HG02623 (cell line): ENCODE results near the gene ENTR1.
"Not testable (repeated sequence)": the region's sequence is repeated elsewhere in the genome, so short reads cannot be mapped to it uniquely, and the experiment has no call there.

Experiments used
- ATAC-seq: cut with Tn5 transposase; IDR thresholded peaks from one replicate; pipeline ENCODE4 v1.9.1; 2021; ENCODE audit warnings: moderate library complexity; ENCODE audit not compliant: unreplicated experiment

Gene ENTR1

DNA sequence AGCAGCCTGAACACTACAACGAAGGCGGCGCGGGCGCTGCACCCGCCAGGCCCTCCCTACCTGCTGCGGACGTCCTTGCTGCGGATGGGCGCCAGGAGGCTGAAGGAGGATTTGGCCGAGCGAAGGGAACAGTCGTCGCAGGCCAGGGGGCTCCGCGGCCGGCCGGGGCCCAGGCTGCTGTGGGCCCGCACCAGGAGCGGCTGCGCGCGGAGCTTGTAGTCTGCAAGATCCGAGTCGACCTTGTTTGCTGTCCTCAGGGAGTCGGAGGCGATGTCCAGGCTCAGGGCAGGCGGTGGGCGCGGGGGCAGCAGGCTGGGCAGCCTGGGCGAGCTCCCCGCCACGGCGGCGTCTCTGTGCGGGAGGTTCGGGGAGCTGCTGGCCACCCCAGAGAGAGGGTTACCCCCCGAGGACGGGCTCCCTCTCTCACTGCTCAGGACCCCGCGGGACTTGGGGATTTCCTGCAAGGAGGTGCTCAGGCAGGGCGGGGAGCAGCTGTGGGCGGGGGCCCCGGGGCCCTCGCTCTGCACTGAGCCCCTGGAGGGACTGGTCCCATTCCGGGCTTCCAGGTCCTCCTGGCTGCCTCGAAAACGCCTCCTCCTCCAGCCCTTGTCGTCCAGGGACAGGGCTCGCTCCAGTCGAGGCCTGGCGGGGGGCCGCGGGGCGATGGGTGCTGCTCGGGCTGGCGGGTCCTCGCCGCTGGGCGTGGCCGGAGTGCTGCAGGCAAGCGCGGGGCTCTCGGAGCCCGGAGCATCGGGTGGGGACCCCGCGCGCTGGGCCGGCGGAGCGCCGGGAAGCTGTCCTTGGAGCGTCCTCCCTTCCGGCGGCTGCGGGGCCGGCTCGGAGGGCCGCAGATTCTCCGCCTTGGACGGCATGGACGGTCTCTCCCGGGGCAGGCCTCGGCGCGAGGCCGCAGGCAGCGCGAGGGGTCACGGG is 28.4 kb upstream of the ENTR1 start:
- peak; percentile 47 for ATAC-seq

DNA sequence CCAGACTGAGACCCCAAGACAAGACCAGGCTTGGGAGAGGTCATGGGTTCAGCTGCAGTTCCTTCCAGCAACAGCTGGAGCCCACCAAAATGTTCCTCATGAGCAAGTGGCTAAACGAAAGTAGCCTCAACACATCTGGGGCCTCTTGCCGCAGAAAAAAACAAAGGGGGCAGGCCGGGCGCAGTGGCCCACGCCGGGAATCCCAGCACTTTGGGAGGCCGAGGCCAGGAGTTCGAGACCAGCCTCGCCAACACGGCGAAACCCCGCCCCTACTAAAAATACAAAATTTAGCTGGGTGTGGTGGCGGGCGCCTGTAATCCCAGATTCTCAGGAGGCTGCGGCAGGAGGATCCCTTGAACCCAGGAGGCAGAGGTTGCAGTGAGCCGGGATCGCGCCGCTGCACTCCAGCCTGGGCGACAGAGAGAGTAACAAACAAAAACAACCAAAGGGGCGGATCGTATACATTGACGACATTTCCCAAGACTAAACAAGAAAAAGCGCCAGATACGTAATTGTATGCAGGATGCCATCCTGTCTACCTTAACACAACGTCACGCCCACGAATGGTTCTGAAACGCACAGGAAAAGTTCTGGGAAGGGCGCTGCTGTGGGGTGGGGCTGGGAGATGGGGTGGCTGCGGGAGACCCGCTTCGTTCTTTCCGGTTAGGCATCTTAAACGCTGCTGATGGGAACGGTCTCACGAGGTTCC is 27.6 kb upstream of the ENTR1 start:
- ATAC-seq, result no peak

DNA sequence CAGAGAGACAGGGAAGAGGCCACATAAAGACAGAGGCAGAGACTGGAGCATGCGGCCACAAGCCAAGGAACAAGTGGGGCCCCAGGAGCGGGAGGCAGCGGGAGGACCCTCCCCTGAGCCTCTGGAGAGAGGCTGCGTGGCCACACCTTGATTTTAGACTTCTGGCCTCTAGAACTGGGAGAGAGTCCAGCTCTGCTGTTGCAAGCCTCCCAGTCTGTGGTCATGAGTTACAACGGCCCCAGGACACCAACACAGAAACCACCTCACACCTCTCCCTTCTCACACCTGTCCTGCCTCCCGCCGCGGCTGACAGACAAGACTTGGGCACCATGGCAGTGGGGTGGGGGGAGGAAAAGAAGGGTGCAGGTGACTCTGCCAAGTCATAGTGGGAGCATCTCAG is 27.0 kb upstream of the ENTR1 start:
- no peak for ATAC-seq

DNA sequence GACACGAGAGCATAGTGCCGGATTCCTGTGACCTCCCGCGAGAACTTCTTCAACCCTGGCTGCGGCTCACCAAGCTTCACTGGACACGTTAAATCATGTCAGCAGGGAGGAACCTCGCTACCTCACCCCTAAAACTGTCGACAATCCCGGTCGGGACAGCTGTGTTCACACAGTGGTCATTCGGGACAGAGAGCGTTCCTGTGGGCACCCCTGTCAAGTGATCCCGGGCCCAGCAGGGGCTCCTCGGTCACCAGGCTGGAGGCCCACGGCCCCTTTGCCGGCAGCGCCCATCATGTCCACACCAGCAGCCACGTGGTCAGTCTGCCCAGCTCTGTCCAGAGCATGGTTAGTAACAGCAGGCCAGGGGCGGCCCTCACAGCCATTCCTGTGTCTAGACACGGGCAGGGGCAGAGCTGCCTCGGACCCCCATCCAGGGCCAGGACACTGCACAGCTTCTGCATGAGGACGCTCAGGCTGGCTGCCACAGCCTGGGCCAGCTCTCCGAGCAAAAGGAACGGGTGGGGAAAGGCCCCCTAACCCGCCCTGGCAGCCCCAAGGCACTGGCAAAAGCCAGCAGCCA is 25.7 kb upstream of the ENTR1 start:
- no peak for ATAC-seq

DNA sequence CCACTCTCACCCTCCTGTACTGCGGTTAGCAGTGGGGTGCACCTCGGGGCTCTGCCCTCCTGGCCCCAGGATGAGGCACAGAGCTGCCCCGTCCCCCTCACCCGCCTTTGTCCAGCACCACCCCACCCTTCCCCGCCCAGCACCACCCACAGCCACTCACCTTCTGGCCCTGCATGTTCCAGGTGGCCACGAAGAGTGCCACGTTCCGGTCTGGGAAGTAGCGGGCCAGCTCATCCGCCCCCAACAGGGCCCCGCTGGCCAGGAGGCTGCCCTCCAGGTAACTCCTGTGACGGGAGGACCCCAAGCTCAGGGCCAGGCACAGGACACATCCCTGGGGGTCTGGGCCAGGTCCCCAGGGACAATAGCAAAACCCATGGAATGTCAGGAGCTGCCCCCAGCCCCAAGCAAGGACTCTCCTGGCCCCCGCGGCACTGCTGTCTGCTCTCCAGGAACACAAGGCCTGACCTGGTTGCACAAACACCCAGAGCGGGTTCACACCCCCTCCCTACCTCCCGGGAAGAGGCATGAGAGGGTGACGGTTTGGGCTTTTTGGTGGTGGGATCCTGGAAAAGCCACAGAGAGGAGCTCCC is 24.3 kb upstream of the ENTR1 start:
- no peak for ATAC-seq

DNA sequence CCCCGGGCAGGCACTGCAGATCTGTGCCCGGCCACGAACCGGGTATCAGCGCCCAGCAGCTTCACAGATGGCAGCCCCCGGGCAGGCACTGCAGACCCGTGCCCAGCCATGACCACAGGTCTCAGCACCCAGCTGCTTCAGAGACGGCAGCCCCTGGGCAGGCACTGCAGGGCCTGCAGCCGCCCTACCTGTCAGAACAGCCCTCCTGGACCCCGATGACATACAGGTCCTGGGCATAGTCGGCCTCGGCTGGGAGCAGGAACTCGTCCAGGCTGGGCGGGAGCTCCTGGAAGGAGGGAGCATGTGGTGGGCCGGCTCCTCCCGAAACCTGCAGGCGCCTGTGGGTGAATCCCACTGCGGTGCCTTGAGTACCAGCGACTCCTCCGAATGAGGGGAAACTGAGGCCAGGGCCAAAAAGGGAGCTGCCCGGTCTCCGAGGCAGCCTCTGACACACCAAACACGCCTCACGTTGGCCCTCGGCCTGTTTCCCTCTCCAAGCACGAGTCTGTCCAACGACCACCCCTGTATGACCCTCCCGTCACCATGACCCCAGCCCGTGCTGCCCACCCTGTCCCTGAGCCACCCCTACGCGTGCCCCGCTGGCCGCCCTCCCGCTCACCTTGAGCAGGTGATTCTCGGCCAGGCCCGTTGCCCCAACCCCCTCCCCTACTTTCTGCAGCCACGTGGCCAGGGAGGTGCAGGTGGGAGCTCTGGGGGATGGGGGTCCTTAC is 23.6 kb upstream of the ENTR1 start:
- no peak for ATAC-seq

DNA sequence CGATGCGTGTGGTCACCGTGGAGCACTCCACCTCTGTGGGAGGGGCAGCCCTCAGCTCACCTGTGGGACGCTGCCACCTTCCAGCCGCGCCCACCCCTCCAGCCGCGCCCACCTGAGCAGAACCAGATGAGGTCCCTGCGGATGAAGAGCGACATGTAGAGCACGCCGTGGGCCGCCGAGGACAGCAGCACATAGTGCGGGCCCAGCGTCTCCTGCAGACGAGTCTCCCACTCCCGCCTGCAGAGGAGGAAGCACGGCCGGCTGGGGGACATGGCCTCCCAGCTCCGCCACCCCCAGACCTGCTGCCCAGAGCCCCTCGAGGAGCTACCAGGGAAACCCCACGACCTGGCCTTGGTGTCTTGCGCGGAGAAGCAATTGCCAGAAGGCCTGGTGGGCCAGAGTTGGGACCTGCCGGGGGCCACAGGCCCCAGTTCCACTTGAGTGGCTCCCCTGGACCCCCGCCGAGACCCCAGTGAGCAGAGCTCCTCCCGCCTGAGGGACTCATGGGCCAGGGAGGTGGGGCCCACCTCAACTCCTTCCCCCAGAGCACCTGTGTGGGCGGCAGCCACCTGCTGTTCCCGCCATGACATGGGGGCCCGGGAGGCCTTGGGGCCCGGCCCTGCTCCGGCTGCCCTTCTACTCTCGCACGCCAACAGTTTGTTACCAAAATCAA is 22.8 kb upstream of the ENTR1 start:
- no peak for ATAC-seq

DNA sequence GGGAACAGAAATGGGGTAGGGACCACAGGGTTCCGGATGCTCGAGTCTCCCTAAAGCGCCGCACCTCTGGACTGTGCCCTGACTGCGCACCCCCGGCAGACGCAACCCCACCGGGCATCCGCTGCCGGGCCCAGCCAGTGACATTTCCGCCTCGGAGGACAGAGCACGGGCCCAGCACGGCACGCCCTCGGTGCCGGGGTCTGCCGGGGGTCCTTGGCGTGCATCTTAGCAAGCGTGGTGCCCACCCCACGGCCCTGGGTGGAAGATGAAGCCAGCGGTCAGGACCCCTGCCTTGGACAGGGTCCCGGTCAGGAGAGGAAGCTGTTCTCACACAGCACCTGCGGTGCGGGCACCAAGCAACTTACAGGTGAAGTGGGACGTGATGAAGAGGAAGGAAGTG is 22.2 kb upstream of the ENTR1 start:
- no peak for ATAC-seq

DNA sequence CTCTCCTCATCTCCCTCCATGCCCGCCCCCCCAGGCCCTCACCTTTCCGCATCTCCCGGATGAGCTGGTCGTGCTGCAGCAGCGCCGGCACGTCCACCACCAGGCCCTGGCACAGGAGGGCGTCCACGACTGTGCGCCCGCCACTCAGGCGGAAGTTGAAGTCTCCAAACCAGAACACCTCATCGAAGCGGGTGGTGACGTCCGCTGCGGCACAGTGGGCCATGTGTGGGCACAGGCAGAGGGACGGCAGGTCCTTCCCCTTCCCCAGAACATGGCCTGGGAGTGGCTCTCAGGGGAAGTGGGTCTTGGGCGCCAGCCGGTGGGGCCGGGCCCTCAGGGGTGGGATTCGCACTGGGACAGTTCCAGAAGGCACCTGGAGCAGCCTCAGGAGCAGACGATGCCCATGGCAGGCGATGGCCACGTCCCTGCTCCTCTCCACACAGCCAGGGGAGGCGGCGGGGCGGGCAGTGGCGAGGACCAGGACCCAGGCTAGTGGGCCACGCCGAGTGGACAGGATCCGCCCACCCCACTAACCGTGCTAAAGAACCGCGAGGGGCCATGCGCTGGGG is 21.5 kb upstream of the ENTR1 start:
- no peak for ATAC-seq

DNA sequence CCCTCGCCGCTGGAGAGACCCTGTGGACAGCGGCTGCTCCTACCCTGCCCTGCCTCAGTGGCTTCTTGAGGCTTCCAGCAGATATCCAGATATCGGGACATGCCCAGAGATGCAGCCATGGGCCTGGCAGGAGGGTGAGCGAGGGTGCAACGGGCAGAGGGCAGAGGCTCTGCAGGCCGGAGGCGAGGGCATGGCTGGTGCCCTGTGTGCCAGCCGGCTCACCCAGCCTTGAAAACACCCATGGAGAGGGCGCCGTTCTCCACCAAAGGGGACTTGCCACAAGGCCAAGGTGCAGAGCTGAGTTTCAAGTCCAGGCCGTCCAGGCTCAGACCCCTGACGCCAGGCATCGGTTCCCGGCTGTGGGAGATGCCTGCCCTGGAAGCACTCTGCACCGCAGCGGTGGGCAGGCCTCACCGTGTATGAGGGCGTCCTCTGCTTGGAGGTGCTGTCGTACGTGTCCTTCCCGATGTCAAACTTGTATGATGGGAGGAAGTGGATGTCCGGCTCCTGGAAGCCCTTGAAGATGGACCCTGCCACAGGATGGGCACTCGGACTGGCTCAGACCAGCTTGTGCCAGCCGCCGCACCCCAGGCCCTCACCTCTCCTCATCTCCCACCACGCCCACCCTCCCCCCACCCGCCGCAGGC is 20.3 kb upstream of the ENTR1 start:
- ATAC-seq, result no peak

DNA sequence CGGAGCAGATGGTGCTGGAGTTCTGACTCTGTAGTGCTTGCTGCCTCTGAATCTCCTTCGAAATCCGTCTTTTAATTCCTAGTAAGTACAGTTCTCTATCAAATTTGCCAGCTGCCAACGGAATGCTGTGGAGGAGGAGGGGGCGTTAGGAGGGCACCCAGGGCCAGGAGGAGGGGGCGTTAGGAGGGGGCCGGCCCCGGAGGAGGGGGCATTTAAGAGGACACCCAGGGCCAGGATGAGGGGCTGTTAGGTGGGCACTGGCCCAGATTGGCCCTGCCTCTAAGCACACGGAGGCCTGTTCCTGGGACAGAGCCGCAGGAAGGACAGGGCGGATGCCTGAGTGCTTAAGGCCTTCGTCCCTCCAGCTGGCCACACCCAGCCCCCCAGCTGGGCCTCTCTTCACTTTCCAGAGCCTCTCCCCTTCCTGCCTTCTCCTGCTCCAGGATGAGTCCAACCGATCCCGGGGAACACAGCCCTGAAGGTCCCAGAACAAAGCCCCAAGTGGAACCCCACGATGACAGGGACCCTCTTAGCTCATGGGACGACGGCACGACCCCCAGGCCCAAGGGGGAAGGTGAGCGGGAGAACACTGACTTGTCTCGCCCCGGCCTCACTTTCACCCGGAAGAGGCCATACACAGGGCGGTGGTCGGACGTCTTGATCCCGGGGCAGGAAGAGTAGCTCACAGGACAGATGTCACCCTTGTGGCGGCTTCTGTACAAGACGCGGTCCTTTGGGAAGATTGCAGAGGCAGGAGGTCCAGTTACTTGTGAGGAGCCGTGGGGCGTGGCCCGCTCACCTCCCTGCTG is 19.5 kb upstream of the ENTR1 start:
- ATAC-seq, result no peak

DNA sequence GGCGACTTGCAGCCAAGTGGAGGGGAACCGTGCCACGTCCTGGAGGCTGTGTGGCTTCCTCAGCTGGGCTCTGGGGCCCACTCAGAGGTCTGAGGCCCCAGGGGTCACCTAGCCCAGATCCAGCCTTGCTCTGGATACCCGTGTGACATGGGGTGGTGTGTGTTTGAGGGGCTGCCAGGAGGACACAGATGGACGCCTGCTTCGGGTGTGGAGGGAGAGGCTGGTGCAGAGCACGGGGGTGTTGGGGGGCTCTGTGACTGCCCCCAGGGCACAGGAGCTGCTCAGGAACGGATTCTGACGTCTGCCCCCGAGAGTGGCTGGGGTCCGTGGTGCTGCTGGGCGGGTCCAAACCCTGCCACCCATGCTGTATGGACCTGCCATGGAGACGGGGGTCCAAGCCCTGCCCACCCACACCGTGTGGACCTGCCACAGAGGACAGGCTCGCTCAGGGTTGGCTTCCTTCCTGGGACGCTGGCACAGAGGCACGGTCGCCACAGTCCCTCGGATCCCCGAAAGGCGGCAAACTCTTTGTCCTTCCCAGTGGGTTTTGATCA is 18.7 kb upstream of the ENTR1 start:
- ATAC-seq, result no peak

DNA sequence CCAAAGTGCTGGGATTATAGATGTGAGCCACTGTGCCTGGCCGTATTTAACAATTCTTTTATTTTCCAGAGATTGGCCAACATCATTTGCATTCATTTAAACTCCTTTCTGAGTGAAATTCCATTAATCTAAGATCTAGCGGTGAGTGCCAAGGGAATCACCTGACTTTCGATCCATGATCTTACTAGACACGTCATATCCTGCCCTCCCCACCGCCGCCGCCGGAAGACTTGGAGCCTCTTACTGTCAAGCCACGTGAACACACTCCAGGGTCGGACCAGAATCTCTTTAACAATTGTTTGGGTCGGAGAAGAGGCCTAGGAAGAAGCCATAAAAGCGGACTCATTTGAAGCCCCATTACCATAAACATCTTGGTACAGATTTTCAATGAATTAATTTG is 16.4 kb upstream of the ENTR1 start:
- no peak for ATAC-seq

DNA sequence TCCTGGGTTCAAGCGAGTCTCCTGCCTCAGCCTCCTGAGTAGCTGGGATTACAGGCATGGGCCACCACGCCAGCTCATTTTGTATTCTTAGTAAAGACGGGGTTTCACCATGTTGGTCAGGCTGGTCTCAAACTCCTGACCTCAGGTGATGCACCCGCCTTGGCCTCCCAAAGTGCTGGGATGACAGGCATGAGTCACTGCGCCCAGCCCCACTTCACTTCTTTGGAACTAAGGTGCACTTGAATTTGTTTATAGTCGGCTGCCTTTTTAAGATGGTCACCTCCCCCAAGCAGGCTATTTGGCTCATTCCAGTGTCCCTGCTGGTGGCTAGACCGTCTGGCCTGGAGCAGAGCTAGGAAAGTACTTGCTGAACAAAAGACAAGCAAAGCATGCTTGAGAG is 15.0 kb upstream of the ENTR1 start:
- not testable (repeated sequence) for ATAC-seq

DNA sequence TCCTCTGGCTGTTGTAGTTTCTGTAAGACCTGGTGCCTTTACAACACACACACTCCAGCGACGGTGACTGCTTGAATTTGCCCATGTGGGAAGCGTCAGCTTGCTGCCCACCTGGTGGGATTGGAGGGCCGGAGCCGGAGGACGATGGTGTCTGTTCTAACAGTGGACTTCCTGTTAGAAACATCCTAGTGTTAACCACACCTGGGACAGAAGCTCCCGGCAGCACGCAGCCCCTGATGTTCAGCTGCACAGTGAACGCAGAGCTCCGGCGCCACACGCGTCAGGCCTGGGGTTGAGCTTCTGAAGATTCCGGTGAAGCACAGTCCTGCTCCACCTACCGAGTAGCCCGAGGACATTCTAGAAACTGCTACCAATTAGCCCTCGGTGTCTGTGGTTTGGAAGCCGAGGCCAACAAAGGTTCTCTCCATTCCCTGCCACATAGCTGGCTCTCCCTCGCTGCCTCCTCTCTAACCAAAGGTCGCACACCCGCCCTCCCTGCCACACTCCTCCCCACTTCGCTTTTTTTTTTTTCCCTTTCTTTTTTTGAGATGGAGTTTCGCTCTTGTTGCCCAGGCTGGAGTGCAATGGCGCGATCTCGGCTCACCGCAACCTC is 14.4 kb upstream of the ENTR1 start:
- no peak for ATAC-seq

DNA sequence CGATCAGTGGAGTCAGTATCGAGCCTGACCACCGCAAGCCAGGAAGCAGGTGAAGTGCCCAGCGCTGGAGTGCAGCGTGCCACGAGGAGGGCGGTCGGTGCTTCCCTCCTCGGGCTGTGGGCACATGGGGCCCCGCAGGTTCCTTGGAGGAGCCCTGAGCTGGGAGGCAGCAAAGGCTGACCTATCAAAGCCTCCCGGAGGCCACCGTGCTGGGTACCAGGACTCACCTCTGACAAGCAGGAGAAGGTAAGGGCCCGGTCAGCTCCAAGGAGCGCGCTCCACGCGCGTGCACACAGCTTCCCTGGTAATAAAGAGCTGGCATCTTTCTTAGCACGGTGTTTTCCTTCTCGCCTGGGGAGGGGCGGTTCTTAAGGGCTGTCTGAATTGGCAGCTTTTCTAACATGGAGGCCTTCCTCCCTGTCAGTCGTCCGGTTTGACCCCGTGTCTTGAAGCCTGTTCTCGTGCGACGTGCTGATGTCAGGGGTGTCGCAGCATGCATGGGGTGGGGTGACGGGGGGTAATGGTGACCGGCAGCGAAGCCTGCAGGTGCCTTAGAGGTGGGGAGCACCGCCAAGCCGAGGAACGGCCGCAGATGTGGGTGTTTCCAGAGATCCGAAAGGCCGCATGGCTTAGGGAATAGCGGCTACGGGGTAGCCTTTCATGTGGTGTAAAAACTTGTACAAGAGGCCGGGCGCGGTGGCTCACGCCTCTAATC is 13.2 kb upstream of the ENTR1 start:
- no peak for ATAC-seq

DNA sequence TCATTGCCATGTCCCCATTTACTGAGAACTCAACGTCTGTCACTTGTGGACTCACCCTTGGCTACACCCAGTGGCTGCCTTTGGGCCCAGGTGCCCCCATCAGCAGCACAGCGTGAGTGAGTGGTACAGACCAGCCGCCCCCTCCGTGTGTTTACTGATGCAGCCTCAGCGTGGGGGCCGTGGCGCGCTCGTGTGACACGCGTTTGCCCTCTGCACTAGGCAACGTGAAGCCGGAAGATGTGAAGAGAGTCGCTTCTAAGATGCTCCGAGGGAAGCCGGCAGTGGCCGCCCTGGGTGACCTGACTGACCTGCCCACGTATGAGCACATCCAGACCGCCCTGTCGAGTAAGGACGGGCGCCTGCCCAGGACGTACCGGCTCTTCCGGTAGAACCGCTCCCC is 12.5 kb upstream of the ENTR1 start:
- no peak for ATAC-seq
